CD4-positive, alpha-beta T cell treated with Interleukin-4 for 1 hour (primary cell): ENCODE results near the gene CES3.
"Not testable (repeated sequence)": the region's sequence is repeated elsewhere in the genome, so short reads cannot be mapped to it uniquely, and the experiment has no call there.

ENCODE experiments used
- DNase-seq, 2 donors: peaks; one replicate each; pipeline ENCODE4 v3.0.0-alpha.2; 2020 to 2022

CES3 gene

GRCh38 chr16:66947302-66948065 is 13.6 kb upstream of the CES3 start:
- DNase-seq = peak; percentile 84 to 88

GRCh38 chr16:66948134-66948836 is 12.8 kb upstream of the CES3 start:
- no peak for DNase-seq

GRCh38 chr16:66948837-66949225 is 12.2 kb upstream of the CES3 start:
- DNase-seq = no peak

GRCh38 chr16:66949472-66949871 is 11.6 kb upstream of the CES3 start:
- DNase-seq = no peak

GRCh38 chr16:66950437-66950836 is 10.6 kb upstream of the CES3 start:
- DNase-seq = no peak

GRCh38 chr16:66950971-66951790 is 9.9 kb upstream of the CES3 start:
- no peak for DNase-seq

- no peak for DNase-seq
These were observed 8.5 kb upstream of the CES3 start for GRCh38 chr16:66952430-66953110.

GRCh38 chr16:66953462-66954096 is 7.5 kb upstream of the CES3 start:
- no peak for DNase-seq

- peak; percentile 72 to 77 for DNase-seq
These were observed 6.9 kb upstream of the CES3 start for GRCh38 chr16:66954097-66954659.

GRCh38 chr16:66955363-66956153 is 5.5 kb upstream of the CES3 start:
- not testable (repeated sequence) for DNase-seq

GRCh38 chr16:66956154-66956457 is 5.0 kb upstream of the CES3 start:
- not testable (repeated sequence) for DNase-seq

GRCh38 chr16:66958857-66959703 is 2.0 kb upstream of the CES3 start:
- no peak for DNase-seq

- DNase-seq = peak in 1 of 2 donors; percentile 17
These were observed 1.3 kb upstream of the CES3 start for GRCh38 chr16:66959704-66960161.

- no peak for DNase-seq
These were observed 796 bp upstream of the CES3 start for GRCh38 chr16:66960270-66960669.

GRCh38 chr16:66961914-66962313 is 848 bp downstream of the CES3 start:
- DNase-seq = no peak

GRCh38 chr16:66964049-66964448 is 3.0 kb downstream of the CES3 start:
- DNase-seq = no peak

- no peak for DNase-seq
These were observed 7.8 kb downstream of the CES3 start for GRCh38 chr16:66968847-66969246.

GRCh38 chr16:66970775-66971720 is 10.0 kb downstream of the CES3 start:
- no peak for DNase-seq

- no peak for DNase-seq
These were observed 11.9 kb downstream of the CES3 start for GRCh38 chr16:66972983-66973382.
